ENCODE measurements around the gene PC. TPM values are rescaled to one million over a fixed set of nuclear protein-coding genes. Genes with fewer than 3 reads are reported as not detected.
A peak's percentile ranks its signal among the peaks of the same experiment; 100 is the strongest.

The PC gene
- total and polyA plus RNA-seq, 2 experiments from 2014 or later, result 18.3 to 21.7 TPM

GRCh38 chr11:66852466-66853241, 105.5 kb downstream of the PC start:
- no peaks in the 10 kb centered on the region for H4K20me1 ChIP-seq (replicated peaks; ENCODE audit: insufficient read depth)
- no peak for DNase-seq (ENCODE audit: low spot score)
- no peaks in the 10 kb centered on the region for H3K36me3 ChIP-seq (ENCODE audit: insufficient read depth)
- no peaks in the 10 kb centered on the region for H3K79me2 ChIP-seq (replicated peaks; ENCODE audit: insufficient read depth)
- no peak for TF ChIP-seq ZNF331 (CRISPR knock-in tag; IDR thresholded peaks at IDR 0.05; ENCODE audit: low read depth)
- no peak for TF ChIP-seq CREB1 (CRISPR knock-in tag; IDR thresholded peaks at IDR 0.05; ENCODE audit: low read depth)
- TF ChIP-seq, protein P1, sequence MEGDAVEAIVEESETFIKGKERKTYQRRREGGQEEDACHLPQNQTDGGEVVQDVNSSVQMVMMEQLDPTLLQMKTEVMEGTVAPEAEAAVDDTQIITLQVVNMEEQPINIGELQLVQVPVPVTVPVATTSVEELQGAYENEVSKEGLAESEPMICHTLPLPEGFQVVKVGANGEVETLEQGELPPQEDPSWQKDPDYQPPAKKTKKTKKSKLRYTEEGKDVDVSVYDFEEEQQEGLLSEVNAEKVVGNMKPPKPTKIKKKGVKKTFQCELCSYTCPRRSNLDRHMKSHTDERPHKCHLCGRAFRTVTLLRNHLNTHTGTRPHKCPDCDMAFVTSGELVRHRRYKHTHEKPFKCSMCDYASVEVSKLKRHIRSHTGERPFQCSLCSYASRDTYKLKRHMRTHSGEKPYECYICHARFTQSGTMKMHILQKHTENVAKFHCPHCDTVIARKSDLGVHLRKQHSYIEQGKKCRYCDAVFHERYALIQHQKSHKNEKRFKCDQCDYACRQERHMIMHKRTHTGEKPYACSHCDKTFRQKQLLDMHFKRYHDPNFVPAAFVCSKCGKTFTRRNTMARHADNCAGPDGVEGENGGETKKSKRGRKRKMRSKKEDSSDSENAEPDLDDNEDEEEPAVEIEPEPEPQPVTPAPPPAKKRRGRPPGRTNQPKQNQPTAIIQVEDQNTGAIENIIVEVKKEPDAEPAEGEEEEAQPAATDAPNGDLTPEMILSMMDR (conservative IDR thresholded peaks at IDR 0.05; ENCODE audit: low read depth in 2 of 2), result peak in 1 of 2 experiments; percentile 33; a peak in 2 of 4 replicates
- no peak for TF ChIP-seq JUNB (IDR thresholded peaks at IDR 0.05; ENCODE audit: unreplicated experiment)
- TF ChIP-seq NANOG (IDR thresholded peaks at IDR 0.05; ENCODE audit: borderline replicate concordance), result no peak
- H3K27ac Mint-ChIP-seq, result no peak overlapping the region
- peaks cover 11% of the 10 kb centered on the region for H3K4me1 ChIP-seq (ENCODE audit: insufficient read depth)
- H3K27me3 ChIP-seq (ENCODE audit: insufficient read depth), result no peaks in the 10 kb centered on the region
- no peaks in the 10 kb centered on the region for H3K9me3 Mint-ChIP-seq
- H3K9me2 ChIP-seq (ENCODE audit: insufficient read depth), result no peaks in the 10 kb centered on the region
- H2AFZ ChIP-seq, result no peak overlapping the region
- peaks cover 27% of the 10 kb centered on the region for H3K27me3 Mint-ChIP-seq (ENCODE audit: insufficient read depth, low read depth, poor library complexity)
- no peak overlapping the region for H3K4me3 ChIP-seq
- ATAC-seq, result no peak
- H3F3A ChIP-seq (replicated peaks; ENCODE audit: low read depth), result peaks cover 11% of the 10 kb centered on the region; the same call in 1 of the 2 replicates
- H3K36me3 Mint-ChIP-seq (ENCODE audit: low read depth), result no peaks in the 10 kb centered on the region; the same call in 2 of the 3 replicates
- peaks cover 18% of the 10 kb centered on the region for H3K4me1 Mint-ChIP-seq
- H3K4me3 Mint-ChIP-seq, result no peak overlapping the region
- H3K27ac ChIP-seq (ENCODE audit: low read depth), result no peak overlapping the region
- no peak overlapping the region for H3K4me2 ChIP-seq

DNA sequence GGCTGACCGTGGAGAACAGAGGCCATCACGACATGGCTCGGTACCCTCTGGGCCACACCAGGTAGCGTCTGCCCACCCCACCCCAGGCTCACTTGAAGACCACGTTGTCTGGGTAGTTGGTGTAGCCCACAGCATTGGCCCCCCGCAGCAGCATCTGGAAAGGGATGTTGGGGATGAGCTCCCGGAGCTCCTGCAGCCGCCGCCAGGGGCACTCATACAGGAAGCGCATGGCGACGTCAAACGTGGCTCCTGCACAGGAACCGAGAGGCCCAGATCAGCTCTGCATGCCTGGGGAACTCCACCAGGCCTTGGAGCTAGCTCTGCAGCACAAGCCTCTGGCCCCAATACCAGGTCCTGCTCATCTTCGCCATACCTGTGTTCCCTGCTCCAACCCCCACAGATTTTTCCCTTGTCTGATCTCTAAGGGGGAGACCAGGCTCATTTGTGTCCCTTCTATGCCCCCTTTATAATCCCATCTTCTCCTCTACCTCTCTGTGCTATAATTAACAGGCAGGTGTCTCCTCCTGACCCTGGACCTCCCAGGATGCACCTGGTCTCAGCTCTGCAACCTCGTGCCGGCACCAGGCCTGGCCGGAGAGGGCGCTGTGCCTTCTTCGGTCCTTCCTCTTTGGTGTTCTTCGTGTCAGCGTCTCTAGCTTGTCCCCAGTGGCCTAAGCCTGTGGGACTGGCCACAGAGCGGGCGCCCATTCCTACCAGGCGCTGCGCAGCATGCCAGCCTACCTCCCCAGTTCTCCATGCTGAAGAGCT, 106.3 kb downstream of the PC start:
- Histone ChIP-seq H3F3A (replicated peaks; ENCODE audit: low read depth) (peaks cover 11% of the 10 kb centered on the region; the same call in 1 of the 2 replicates), H3K4me3 (no peak overlapping the region), H3K79me2 (replicated peaks; ENCODE audit: insufficient read depth) (no peaks in the 10 kb centered on the region), H3K27me3 (ENCODE audit: insufficient read depth) (no peaks in the 10 kb centered on the region), H4K20me1 (replicated peaks; ENCODE audit: insufficient read depth) (no peaks in the 10 kb centered on the region), H3K27ac (ENCODE audit: low read depth) (no peak overlapping the region), H3K9me2 (ENCODE audit: insufficient read depth) (no peaks in the 10 kb centered on the region), H3K4me2 (no peak overlapping the region), H3K4me1 (ENCODE audit: insufficient read depth) (peaks cover 11% of the 10 kb centered on the region), H3K36me3 (ENCODE audit: insufficient read depth) (no peaks in the 10 kb centered on the region), H2AFZ (no peak overlapping the region)
- no peaks in the 10 kb centered on the region for H3K9me3 Mint-ChIP-seq
- TF ChIP-seq, protein P2, sequence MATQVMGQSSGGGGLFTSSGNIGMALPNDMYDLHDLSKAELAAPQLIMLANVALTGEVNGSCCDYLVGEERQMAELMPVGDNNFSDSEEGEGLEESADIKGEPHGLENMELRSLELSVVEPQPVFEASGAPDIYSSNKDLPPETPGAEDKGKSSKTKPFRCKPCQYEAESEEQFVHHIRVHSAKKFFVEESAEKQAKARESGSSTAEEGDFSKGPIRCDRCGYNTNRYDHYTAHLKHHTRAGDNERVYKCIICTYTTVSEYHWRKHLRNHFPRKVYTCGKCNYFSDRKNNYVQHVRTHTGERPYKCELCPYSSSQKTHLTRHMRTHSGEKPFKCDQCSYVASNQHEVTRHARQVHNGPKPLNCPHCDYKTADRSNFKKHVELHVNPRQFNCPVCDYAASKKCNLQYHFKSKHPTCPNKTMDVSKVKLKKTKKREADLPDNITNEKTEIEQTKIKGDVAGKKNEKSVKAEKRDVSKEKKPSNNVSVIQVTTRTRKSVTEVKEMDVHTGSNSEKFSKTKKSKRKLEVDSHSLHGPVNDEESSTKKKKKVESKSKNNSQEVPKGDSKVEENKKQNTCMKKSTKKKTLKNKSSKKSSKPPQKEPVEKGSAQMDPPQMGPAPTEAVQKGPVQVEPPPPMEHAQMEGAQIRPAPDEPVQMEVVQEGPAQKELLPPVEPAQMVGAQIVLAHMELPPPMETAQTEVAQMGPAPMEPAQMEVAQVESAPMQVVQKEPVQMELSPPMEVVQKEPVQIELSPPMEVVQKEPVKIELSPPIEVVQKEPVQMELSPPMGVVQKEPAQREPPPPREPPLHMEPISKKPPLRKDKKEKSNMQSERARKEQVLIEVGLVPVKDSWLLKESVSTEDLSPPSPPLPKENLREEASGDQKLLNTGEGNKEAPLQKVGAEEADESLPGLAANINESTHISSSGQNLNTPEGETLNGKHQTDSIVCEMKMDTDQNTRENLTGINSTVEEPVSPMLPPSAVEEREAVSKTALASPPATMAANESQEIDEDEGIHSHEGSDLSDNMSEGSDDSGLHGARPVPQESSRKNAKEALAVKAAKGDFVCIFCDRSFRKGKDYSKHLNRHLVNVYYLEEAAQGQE (IDR thresholded peaks at IDR 0.05; ENCODE audit: unreplicated experiment), result no peak
- TF ChIP-seq EZH2 (IDR thresholded peaks at IDR 0.05; ENCODE audit: low read depth, unreplicated experiment) (no peak), EZH2phosphoT487 (IDR thresholded peaks at IDR 0.05; ENCODE audit: unreplicated experiment) (no peak)
- TF ChIP-seq, protein P1 (conservative IDR thresholded peaks at IDR 0.05; ENCODE audit: low read depth in 2 of 2), result peak; percentile 76 to 80
- H3K4me1 Mint-ChIP-seq, result peaks cover 18% of the 10 kb centered on the region
- H3K27me3 Mint-ChIP-seq (ENCODE audit: insufficient read depth, low read depth, poor library complexity), result peaks cover 23% of the 10 kb centered on the region
- no peak overlapping the region; the same call in 1 of the 2 replicates for H3K27ac Mint-ChIP-seq
- H3K4me3 Mint-ChIP-seq, result no peak overlapping the region; the same call in 2 of the 3 replicates
- H3K36me3 Mint-ChIP-seq (ENCODE audit: low read depth), result no peaks in the 10 kb centered on the region; the same call in 2 of the 3 replicates
- DNase-seq (ENCODE audit: low spot score) (peak; percentile 78), ATAC-seq (peak; percentile 30)
